Measurements from ENCODE around the gene FNDC3B.
A peak's percentile ranks its signal among the peaks of the same experiment; 100 is the strongest.
"Not testable (repeated sequence)": the region's sequence is repeated elsewhere in the genome, so short reads cannot be mapped to it uniquely, and the experiment has no call there.

FNDC3B gene

GRCh38 chr3:172039436-172040077 lies at the start of gene FNDC3B:
FNDC3B (plus strand) TSS chr3:172039578; CDS start chr3:172112480, 72,902 bp downstream.
- H3K27me3 ChIP-seq (ENCODE audit: control insufficient read depth, insufficient read depth, low read length): no peaks in the 10 kb centered on the region
- H3K27ac ChIP-seq (ENCODE audit: low read length): peak within 1 kb of the TSS; percentile 75
- peaks cover 23% of the 10 kb centered on the region for H3K4me1 ChIP-seq (ENCODE audit: control insufficient read depth, low read depth, low read length)

GRCh38 chr3:171990239-171990638 lies 49.1 kb upstream of the FNDC3B start:
- not testable (repeated sequence) for H3K36me3 ChIP-seq (ENCODE audit: control insufficient read depth, low read depth, low read length); H3K4me3 ChIP-seq (ENCODE audit: low read length); H3K9ac ChIP-seq (ENCODE audit: low read length); H3K27me3 ChIP-seq (ENCODE audit: control insufficient read depth, insufficient read depth, low read length); H3K4me1 ChIP-seq (ENCODE audit: control insufficient read depth, low read depth, low read length); H3K9me3 ChIP-seq (ENCODE audit: control insufficient read depth, low read depth, low read length); H3K27ac ChIP-seq (ENCODE audit: low read length)

More at GRCh38 chr3:172039436-172040077, at the start of gene FNDC3B:
- H3K9me3 ChIP-seq (ENCODE audit: control insufficient read depth, low read depth, low read length): no peaks in the 10 kb centered on the region
- H3K4me3 ChIP-seq (ENCODE audit: low read length): peak within 1 kb of the TSS; percentile 74
- H3K9ac ChIP-seq (ENCODE audit: low read length): peak within 1 kb of the TSS; percentile 94
- H3K36me3 ChIP-seq (ENCODE audit: control insufficient read depth, low read depth, low read length): peaks cover 2% of the 10 kb centered on the region

GRCh38 chr3:171991166-171991565 lies 48.2 kb upstream of the FNDC3B start:
- Histone ChIP-seq H3K4me3 (ENCODE audit: low read length) (no peak overlapping the region), H3K9ac (ENCODE audit: low read length) (no peak overlapping the region), H3K9me3 (ENCODE audit: control insufficient read depth, low read depth, low read length) (no peaks in the 10 kb centered on the region), H3K27ac (ENCODE audit: low read length) (no peak overlapping the region), H3K36me3 (ENCODE audit: control insufficient read depth, low read depth, low read length) (no peaks in the 10 kb centered on the region), H3K4me1 (ENCODE audit: control insufficient read depth, low read depth, low read length) (no peaks in the 10 kb centered on the region), H3K27me3 (ENCODE audit: control insufficient read depth, insufficient read depth, low read length) (no peaks in the 10 kb centered on the region)

GRCh38 chr3:171994646-171995428 lies 44.5 kb upstream of the FNDC3B start:
- H3K27me3 ChIP-seq (ENCODE audit: control insufficient read depth, insufficient read depth, low read length): no peaks in the 10 kb centered on the region
- H3K9me3 ChIP-seq (ENCODE audit: control insufficient read depth, low read depth, low read length): no peaks in the 10 kb centered on the region
- H3K4me1 ChIP-seq (ENCODE audit: control insufficient read depth, low read depth, low read length): no peaks in the 10 kb centered on the region
- H3K9ac ChIP-seq (ENCODE audit: low read length): no peak overlapping the region
- H3K4me3 ChIP-seq (ENCODE audit: low read length): no peak overlapping the region
- H3K36me3 ChIP-seq (ENCODE audit: control insufficient read depth, low read depth, low read length): no peaks in the 10 kb centered on the region
- H3K27ac ChIP-seq (ENCODE audit: low read length): no peak overlapping the region

GRCh38 chr3:171995486-171995885 lies 43.9 kb upstream of the FNDC3B start:
- no peaks in the 10 kb centered on the region for H3K9me3 ChIP-seq (ENCODE audit: control insufficient read depth, low read depth, low read length)
- no peaks in the 10 kb centered on the region for H3K27me3 ChIP-seq (ENCODE audit: control insufficient read depth, insufficient read depth, low read length)
- H3K27ac ChIP-seq (ENCODE audit: low read length): no peak overlapping the region
- H3K4me1 ChIP-seq (ENCODE audit: control insufficient read depth, low read depth, low read length): no peaks in the 10 kb centered on the region
- no peaks in the 10 kb centered on the region for H3K36me3 ChIP-seq (ENCODE audit: control insufficient read depth, low read depth, low read length)
- no peak overlapping the region for H3K9ac ChIP-seq (ENCODE audit: low read length)
- no peak overlapping the region for H3K4me3 ChIP-seq (ENCODE audit: low read length)

GRCh38 chr3:171996178-171996817 lies 43.1 kb upstream of the FNDC3B start:
- Histone ChIP-seq H3K36me3 (ENCODE audit: control insufficient read depth, low read depth, low read length) (no peaks in the 10 kb centered on the region), H3K4me1 (ENCODE audit: control insufficient read depth, low read depth, low read length) (no peaks in the 10 kb centered on the region), H3K9me3 (ENCODE audit: control insufficient read depth, low read depth, low read length) (no peaks in the 10 kb centered on the region), H3K27me3 (ENCODE audit: control insufficient read depth, insufficient read depth, low read length) (no peaks in the 10 kb centered on the region), H3K9ac (ENCODE audit: low read length) (no peak overlapping the region), H3K27ac (ENCODE audit: low read length) (no peak overlapping the region), H3K4me3 (ENCODE audit: low read length) (no peak overlapping the region)

GRCh38 chr3:171998731-171999130 lies 40.6 kb upstream of the FNDC3B start:
- not testable (repeated sequence) for H3K4me3 ChIP-seq (ENCODE audit: low read length); H3K36me3 ChIP-seq (ENCODE audit: control insufficient read depth, low read depth, low read length); H3K27ac ChIP-seq (ENCODE audit: low read length); H3K4me1 ChIP-seq (ENCODE audit: control insufficient read depth, low read depth, low read length); H3K9ac ChIP-seq (ENCODE audit: low read length); H3K27me3 ChIP-seq (ENCODE audit: control insufficient read depth, insufficient read depth, low read length); H3K9me3 ChIP-seq (ENCODE audit: control insufficient read depth, low read depth, low read length)

GRCh38 chr3:172001616-172002015 lies 37.8 kb upstream of the FNDC3B start:
- H3K27me3 ChIP-seq (ENCODE audit: control insufficient read depth, insufficient read depth, low read length); H3K4me3 ChIP-seq (ENCODE audit: low read length); H3K9me3 ChIP-seq (ENCODE audit: control insufficient read depth, low read depth, low read length); H3K9ac ChIP-seq (ENCODE audit: low read length); H3K27ac ChIP-seq (ENCODE audit: low read length); H3K36me3 ChIP-seq (ENCODE audit: control insufficient read depth, low read depth, low read length); H3K4me1 ChIP-seq (ENCODE audit: control insufficient read depth, low read depth, low read length): not testable (repeated sequence)

- no peaks in the 10 kb centered on the region for H3K36me3 ChIP-seq (ENCODE audit: control insufficient read depth, low read depth, low read length)
- H3K4me3 ChIP-seq (ENCODE audit: low read length): no peak overlapping the region
- no peak overlapping the region for H3K27ac ChIP-seq (ENCODE audit: low read length)
- no peaks in the 10 kb centered on the region for H3K9me3 ChIP-seq (ENCODE audit: control insufficient read depth, low read depth, low read length)
- H3K27me3 ChIP-seq (ENCODE audit: control insufficient read depth, insufficient read depth, low read length): no peaks in the 10 kb centered on the region
- no peaks in the 10 kb centered on the region for H3K4me1 ChIP-seq (ENCODE audit: control insufficient read depth, low read depth, low read length)
- no peak overlapping the region for H3K9ac ChIP-seq (ENCODE audit: low read length)
Observed at GRCh38 chr3:172002512-172003078, 36.8 kb upstream of the FNDC3B start.

GRCh38 chr3:172003146-172003545 lies 36.2 kb upstream of the FNDC3B start:
- Histone ChIP-seq H3K9ac (ENCODE audit: low read length) (no peak overlapping the region), H3K36me3 (ENCODE audit: control insufficient read depth, low read depth, low read length) (no peaks in the 10 kb centered on the region), H3K4me3 (ENCODE audit: low read length) (no peak overlapping the region), H3K27ac (ENCODE audit: low read length) (no peak overlapping the region), H3K4me1 (ENCODE audit: control insufficient read depth, low read depth, low read length) (no peaks in the 10 kb centered on the region), H3K27me3 (ENCODE audit: control insufficient read depth, insufficient read depth, low read length) (no peaks in the 10 kb centered on the region), H3K9me3 (ENCODE audit: control insufficient read depth, low read depth, low read length) (no peaks in the 10 kb centered on the region)

- no peaks in the 10 kb centered on the region for H3K36me3 ChIP-seq (ENCODE audit: control insufficient read depth, low read depth, low read length)
- no peak overlapping the region for H3K27ac ChIP-seq (ENCODE audit: low read length)
- no peak overlapping the region for H3K4me3 ChIP-seq (ENCODE audit: low read length)
- H3K27me3 ChIP-seq (ENCODE audit: control insufficient read depth, insufficient read depth, low read length): no peaks in the 10 kb centered on the region
- H3K9ac ChIP-seq (ENCODE audit: low read length): no peak overlapping the region
- H3K9me3 ChIP-seq (ENCODE audit: control insufficient read depth, low read depth, low read length): no peaks in the 10 kb centered on the region
- peaks cover 10% of the 10 kb centered on the region for H3K4me1 ChIP-seq (ENCODE audit: control insufficient read depth, low read depth, low read length)
Observed at GRCh38 chr3:172007065-172007370, 32.4 kb upstream of the FNDC3B start.
